ENCODE results near the gene RBCK1.
A peak's percentile ranks its signal among the peaks of the same experiment; 100 is the strongest.
"Not testable (repeated sequence)": the region's sequence is repeated elsewhere in the genome, so short reads cannot be mapped to it uniquely, and the experiment has no call there.

Gene RBCK1

GRCh38 chr20:376089-376488, 32.0 kb upstream of the RBCK1 start:
- no peak for DNase-seq (ENCODE audit: low read depth)

DNA sequence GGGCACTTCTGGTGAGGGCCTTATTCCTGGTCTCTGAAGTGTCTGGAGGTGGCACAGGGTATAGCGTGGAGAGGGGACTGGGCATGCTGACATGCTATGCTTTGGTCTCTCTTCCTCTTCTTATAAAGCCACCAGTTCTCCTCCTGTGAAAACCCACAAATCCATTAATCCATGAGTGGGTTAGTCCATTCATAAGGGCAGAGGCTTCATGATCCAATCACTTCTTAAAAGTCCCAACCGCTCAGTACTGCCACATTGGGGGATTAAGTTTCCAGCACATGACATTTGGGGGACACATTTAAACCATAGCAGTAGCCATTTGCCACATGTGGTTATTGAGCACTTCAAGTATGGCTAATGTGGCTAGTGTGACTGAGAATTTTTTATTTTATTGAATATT, 31.3 kb upstream of the RBCK1 start:
- no peak for DNase-seq (ENCODE audit: low read depth)

DNA sequence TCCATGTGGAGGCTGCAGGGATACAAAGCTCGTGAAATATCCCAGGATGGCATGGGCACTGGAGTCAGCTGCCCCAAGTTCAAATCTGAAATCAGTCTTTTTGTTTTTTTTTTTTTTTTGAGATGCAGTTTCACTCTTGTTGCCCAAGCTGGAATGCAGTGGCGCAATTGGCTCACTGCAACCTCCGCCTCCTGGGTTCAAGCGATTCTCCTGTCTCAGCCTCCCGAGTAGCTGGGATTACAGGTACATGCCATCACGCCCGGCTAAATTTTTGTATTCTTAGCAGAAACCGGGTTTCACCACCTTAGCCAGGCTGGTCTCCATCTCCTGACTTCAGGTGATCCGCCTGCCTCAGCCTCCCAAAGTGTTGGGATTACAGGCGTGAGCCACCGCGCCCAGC, 30.5 kb upstream of the RBCK1 start:
- DNase-seq (ENCODE audit: low read depth) = not testable (repeated sequence)

DNA sequence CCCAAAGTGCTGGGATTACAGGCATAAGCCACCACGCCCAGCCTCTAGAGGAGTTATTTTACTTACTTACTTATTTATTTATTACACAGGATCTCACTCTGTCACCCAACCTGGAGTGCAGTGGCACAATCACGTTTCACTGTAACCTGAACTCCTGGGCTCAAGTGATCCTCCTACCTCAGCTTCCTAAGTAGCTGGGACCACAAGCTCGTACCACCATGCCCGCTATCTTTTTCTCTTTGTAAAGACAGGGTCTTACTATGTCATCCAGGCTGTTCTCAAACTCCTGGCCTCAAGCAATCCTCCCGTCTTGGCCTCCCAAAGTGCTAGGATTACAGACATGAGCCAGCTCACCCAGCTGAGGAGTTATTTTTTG, 29.1 kb upstream of the RBCK1 start:
- DNase-seq (ENCODE audit: low read depth) = no peak

- peak; percentile 70 for DNase-seq (ENCODE audit: low read depth)
Measured at GRCh38 chr20:380763-381580, 27.1 kb upstream of the RBCK1 start.

GRCh38 chr20:381581-382290, 26.4 kb upstream of the RBCK1 start:
- peak; percentile 90 for DNase-seq (ENCODE audit: low read depth)

DNA sequence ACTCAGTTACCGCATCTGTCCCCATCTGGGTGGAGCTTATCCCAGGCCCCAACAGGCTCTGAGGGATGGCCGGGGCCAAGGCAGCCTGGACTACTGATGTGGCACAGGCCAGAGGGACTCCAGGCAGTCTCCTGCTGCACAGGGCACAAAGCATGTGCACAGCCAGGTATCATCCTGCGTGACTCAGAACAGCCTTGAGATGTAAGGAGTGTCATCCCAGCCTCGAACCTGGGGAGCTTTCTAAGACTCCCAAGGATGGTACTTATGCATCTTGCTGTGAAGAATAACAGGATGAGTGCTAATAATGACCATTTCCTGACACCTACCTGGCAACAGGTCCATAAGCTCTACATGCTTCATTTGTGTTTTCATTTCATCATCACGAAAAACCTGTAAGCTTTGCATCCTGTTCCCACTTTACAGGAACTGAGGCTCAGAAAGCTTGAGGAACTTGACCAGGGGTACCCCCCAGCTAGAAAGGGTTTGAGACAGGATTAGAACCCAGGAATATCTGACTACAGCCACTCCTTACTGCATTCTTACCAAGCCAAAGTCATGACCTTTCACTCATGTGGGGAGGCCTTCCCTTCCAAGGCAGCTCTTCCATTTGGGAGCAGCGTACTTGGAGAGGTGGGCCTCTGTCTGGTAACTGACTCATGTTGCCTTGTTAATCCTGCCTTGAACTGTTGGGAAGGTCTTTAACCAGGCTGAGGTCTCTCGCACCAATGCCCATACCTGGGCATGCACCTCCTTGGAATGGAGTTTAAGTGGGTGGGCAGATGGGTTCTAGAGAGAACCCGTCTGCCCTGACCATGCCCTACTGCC, 25.6 kb upstream of the RBCK1 start:
- no peak for DNase-seq (ENCODE audit: low read depth)

- no peak for DNase-seq (ENCODE audit: low read depth)
Measured at GRCh38 chr20:383889-384288, 24.2 kb upstream of the RBCK1 start.

DNA sequence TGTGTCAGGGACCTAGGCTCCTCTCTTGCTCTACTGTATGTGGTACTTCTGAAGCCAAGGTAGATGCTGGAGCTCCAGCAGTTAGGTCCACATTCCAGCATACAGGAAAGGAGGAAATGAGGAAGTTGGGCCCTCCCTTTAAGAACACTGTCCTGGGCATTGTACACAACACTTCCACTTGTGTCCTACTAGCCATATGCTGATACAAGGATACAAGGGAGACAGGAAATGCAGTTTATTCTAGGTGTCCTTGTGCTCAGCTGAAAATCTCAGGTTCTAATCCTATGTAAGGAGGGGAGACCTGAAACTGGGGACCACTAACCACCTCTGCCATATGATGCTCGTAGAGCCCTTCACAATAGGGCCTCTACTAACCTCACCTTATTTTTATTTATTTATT, 23.4 kb upstream of the RBCK1 start:
- no peak for DNase-seq (ENCODE audit: low read depth)

DNA sequence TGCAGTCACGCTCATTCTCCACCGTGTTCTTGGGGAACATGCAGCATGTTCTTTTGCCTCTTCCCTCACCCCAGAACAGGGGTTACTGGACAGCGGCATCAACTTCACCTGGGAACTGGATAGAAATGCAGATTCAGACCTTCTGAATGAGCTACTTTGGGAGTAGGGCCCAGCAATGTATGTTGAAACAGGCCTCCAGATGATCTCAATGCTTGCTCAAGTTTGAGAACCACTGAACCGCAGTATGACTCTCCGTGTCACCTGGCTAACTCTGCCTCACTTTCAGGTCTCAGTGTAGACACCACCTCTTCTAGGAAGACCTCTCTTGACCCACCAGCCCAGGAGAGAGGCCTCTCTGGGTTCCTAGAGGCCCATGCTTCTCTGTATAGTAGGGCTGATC, 22.7 kb upstream of the RBCK1 start:
- no peak for DNase-seq (ENCODE audit: low read depth)

- not testable (repeated sequence) for DNase-seq (ENCODE audit: low read depth)
Measured at GRCh38 chr20:386634-387033, 21.5 kb upstream of the RBCK1 start.

GRCh38 chr20:387520-387919, 20.6 kb upstream of the RBCK1 start:
- no peak for DNase-seq (ENCODE audit: low read depth)

GRCh38 chr20:388034-388994, 19.8 kb upstream of the RBCK1 start:
- DNase-seq (ENCODE audit: low read depth) = no peak

DNA sequence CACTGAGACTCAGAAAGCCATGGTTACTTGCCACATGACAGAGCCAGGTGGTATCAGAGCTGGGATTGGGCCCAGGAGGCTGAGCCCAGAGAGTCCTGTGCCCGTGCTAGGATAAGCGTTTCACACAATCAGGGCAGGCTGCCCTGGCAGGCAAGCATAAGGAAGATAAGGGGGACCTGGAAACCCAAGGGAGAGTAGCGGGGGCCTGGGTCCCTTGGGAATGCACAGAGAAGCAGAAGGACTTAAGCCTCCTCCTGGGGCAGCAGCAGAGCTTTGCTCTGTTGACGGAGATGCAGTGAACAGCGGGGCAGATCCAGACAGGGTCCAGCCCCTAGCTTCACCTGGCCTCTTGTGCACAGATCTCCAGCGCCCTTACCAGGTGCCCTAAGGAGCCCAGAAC, 18.9 kb upstream of the RBCK1 start:
- DNase-seq (ENCODE audit: low read depth) = no peak

GRCh38 chr20:391041-391711, 16.9 kb upstream of the RBCK1 start:
- no peak for DNase-seq (ENCODE audit: low read depth)

DNA sequence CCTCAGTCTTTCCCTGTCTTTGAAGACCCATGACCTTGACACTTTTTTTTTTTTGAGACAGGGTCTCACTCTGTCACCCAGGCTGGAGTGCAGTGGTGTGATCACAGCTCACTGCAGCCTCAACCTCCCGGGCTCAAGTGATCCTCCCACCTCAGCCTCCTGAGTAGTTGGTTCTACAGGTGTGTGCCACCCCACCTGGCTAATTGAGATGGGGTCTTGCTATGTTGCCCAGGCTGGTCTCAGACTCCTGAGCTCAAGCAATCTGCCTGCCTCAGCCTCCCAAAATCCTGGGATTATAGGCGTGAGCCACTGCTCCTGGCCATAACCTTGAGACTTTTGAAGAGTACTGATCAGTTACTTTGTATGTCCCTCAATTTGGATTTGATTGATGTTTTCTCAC, 14.8 kb upstream of the RBCK1 start:
- not testable (repeated sequence) for DNase-seq (ENCODE audit: low read depth)

GRCh38 chr20:396252-396618, 11.9 kb upstream of the RBCK1 start:
- no peak for DNase-seq (ENCODE audit: low read depth)

- no peak for DNase-seq (ENCODE audit: low read depth)
Measured at GRCh38 chr20:396619-397431, 11.3 kb upstream of the RBCK1 start.

DNA sequence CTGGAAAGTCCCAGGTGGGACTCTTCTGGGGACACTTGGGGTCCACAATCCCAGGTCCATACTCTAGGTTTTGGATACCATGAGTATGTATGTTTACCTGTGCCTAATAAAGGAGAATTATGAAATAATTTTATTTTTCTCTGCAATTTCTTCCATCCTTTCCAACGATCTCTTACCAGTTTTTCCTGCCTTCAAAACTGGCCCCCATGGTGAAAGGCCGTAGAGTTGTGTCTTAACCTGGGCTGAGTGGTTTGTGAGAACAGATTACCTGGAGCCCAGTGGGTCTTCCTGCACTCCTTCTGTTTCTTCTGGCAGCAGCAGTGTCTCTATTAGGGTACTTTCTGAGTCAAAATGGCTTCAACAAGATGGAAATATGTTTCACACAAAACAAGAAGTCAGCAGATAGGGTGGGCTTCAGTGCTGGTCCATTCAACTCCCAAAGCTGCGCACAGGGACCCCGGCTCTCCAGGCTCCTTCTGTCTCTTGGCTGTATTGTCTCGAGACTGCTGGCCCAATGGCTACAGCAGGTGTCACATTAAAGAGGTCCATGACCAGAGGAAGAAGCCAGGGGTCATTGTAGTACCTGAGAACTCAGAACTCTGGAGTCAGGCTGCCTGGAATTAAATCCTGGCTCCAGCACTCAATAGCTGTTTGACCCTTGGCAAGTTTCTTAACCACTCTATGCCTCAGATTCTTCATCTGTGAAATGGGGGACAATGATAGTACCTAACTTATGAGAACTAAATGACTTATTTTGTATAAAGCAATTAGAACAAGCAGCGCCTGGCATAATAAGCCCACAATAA, 10.5 kb upstream of the RBCK1 start:
- DNase-seq (ENCODE audit: low read depth) = no peak
